HG03064 (cell line): ENCODE measurements around the gene MYO7B.

Source experiments
- ATAC-seq: cut with Tn5 transposase; IDR thresholded peaks from one replicate; pipeline ENCODE4 v1.9.1; 2021; ENCODE audit warnings: low read depth; ENCODE audit not compliant: unreplicated experiment

Gene MYO7B

GRCh38 chr2:127632592-127633489, 97.4 kb downstream of the MYO7B start:
- ATAC-seq, result no peak

- no peak for ATAC-seq
Observed at GRCh38 chr2:127633556-127634065, 98.1 kb downstream of the MYO7B start.

GRCh38 chr2:127634066-127634617, 98.7 kb downstream of the MYO7B start:
- ATAC-seq, result no peak

- ATAC-seq, result no peak
Observed at GRCh38 chr2:127634626-127635379, 99.3 kb downstream of the MYO7B start.

GRCh38 chr2:127635380-127636237, 100.1 kb downstream of the MYO7B start:
- no peak for ATAC-seq

GRCh38 chr2:127636248-127637235, 101.1 kb downstream of the MYO7B start:
- no peak for ATAC-seq

GRCh38 chr2:127637236-127637630, 101.8 kb downstream of the MYO7B start:
- ATAC-seq, result no peak

- no peak for ATAC-seq
Observed at GRCh38 chr2:127637725-127638252, 102.3 kb downstream of the MYO7B start.

GRCh38 chr2:127638361-127639110, 103.1 kb downstream of the MYO7B start:
- ATAC-seq, result no peak

- ATAC-seq, result no peak
Observed at GRCh38 chr2:127639111-127639474, 103.6 kb downstream of the MYO7B start.

GRCh38 chr2:127640082-127641072, 104.9 kb downstream of the MYO7B start:
- ATAC-seq, result no peak

GRCh38 chr2:127641133-127641532, 105.7 kb downstream of the MYO7B start:
- no peak for ATAC-seq

GRCh38 chr2:127641846-127642507, 106.5 kb downstream of the MYO7B start:
- ATAC-seq, result no peak

GRCh38 chr2:127642706-127643438, 107.4 kb downstream of the MYO7B start:
- ATAC-seq, result no peak

GRCh38 chr2:127643439-127644065, 108.1 kb downstream of the MYO7B start:
- ATAC-seq, result no peak
